Esophagus squamous epithelium (tissue), 5 donors: Measurements from ENCODE around the gene FOXK1. TPM values are rescaled to one million over a fixed set of nuclear protein-coding genes. Genes with fewer than 3 reads are reported as not detected.

Source experiments
- DNase-seq: peaks from one replicate; lab custom pipeline; 2025; lab: John Stamatoyannopoulos, UW
- H3K27ac ChIP-seq, 4 donors: fragments of 200-600 bp; sonication (generic); one replicate each; pipeline ENCODE4 v1.5.1; 2016 to 2019; ENCODE audit warnings: mild to moderate bottlenecking in 1 of 4
- H3K27me3 ChIP-seq, 4 donors: fragments of 200-600 bp; sonication (generic); 1 replicate in 3 of 4; 2 replicates in 1 of 4; pipeline versions ENCODE4 v1.5.1 to v1.6.0; 2017 to 2021; ENCODE audit warnings: antibody characterized with exemption in 1 of 4
- H3K36me3 ChIP-seq, 3 donors: fragments of 200-600 bp; sonication (generic); one replicate each; pipeline ENCODE4 v1.5.1; 2016 to 2019
- H3K4me1 ChIP-seq, 3 donors: fragments of 200-600 bp; sonication (generic); one replicate each; pipeline ENCODE4 v1.5.1; 2017 to 2019
- H3K4me3 ChIP-seq, 4 donors: fragments of 200-600 bp; sonication (generic); 1 replicate in 3 of 4; 2 replicates in 1 of 4; pipeline ENCODE4 v1.5.1; 2016 to 2019; ENCODE audit warnings: mild to moderate bottlenecking in 2 of 4, moderate library complexity in 1 of 4
- H3K9me3 ChIP-seq, 3 donors: fragments of 200-600 bp; sonication (generic); one replicate each; pipeline ENCODE4 v1.5.1; 2016 to 2019
- CTCF ChIP-seq, 6 experiments: fragments of 450-650 bp in 4 of 6; fragments of 200-600 bp in 2 of 6; sonication (generic) in 2 of 6; IDR thresholded peaks; one replicate each; pipeline ENCODE4 v1.5.1; 2016 to 2019; ENCODE audit warnings: antibody characterized with exemption in 6 of 6, mild to moderate bottlenecking in 4 of 6, moderate library complexity in 4 of 6
- POLR2A ChIP-seq, 4 donors: fragments of 450-650 bp; IDR thresholded peaks; one replicate each; pipeline ENCODE4 v1.6.1; 2017; ENCODE audit warnings: antibody characterized with exemption in 4 of 4, mild to moderate bottlenecking in 4 of 4, moderate library complexity in 3 of 4
- WGBS, 2 donors: methylation state at CpG; one replicate each; pipeline ENCODE4 v1.1.5; 2018; 5-methylcytosine and 5-hydroxymethylcytosine counted together
- intact Hi-C: fragments of 100-400 bp; cut with DNase I; formaldehyde crosslinking; loops from one replicate; pipeline ENCODE4 v1.15.0; 2022
- total RNA-seq, 4 donors: library from RNA; depleted of rRNA; stranded (reverse); fragments of >200 nt; gene quantifications; one replicate each; pipeline ENCODE4 v1.1.0, GENCODE V29; 2016
- donor health status: DM: yes; HTN: yes; CAD: no.

The FOXK1 gene
- total RNA-seq, 4 donors from 2014 or later = 11.9 to 25.7 (median 15.9) TPM

- H3K27me3 ChIP-seq = no peaks in the 10 kb centered on the region
- peaks cover 0 to 12% (median 0%) of the 10 kb centered on the region in 3 donors for H3K36me3 ChIP-seq
- peak overlapping the region in 3 of 4 donors; percentile 3 to 70 (median 62) for H3K27ac ChIP-seq
- TF ChIP-seq CTCF (IDR thresholded peaks at IDR 0.05) (no peak), POLR2A (IDR thresholded peaks at IDR 0.05) (no peak)
- 68 to 70% methylated on average over 19 to 20 of the region's 21 CpGs for WGBS, 2 donors
- intact Hi-C loops = no loop called here
- H3K9me3 ChIP-seq = no peaks in the 10 kb centered on the region
- DNase-seq = no peak
- H3K4me1 ChIP-seq = peaks cover 0 to 61% (median 26%) of the 10 kb centered on the region in 3 donors
- H3K4me3 ChIP-seq = peak overlapping the region in 1 of 4 donors; percentile 24
Measured at GRCh38 chr7:4706384-4707216, 24.5 kb downstream of the FOXK1 start.

DNA sequence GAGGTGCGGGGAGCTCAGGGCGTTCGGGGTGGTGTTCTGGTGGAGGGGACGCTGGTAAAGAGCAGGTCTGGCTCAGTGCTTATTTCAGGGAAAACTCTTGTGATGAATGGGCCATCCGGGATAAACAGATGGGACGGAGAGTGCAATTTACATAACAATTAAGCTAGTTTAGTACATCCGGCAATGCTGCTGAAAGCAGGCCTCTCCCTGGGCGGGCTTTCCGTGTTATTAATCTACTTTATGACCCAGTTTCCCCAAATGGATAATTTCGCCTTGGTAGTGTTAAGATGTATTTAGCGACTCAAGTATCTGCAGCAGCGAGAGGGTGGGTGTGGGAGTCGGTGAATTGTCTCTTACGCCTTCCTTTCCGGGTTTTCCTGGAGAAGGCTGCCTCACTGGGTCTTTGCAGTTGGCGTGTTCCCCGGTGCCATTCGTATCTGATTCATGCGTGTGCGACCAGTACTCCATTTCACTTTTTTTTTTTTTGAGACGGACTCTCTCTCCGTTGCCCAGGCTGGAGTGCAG, 25.2 kb downstream of the FOXK1 start:
- peaks cover 0 to 19% (median 0%) of the 10 kb centered on the region in 3 donors for H3K36me3 ChIP-seq
- H3K9me3 ChIP-seq = no peaks in the 10 kb centered on the region
- DNase-seq = no peak
- H3K27me3 ChIP-seq = no peaks in the 10 kb centered on the region
- TF ChIP-seq CTCF (IDR thresholded peaks at IDR 0.05) (no peak), POLR2A (IDR thresholded peaks at IDR 0.05) (no peak)
- H3K27ac ChIP-seq = peak overlapping the region in 3 of 4 donors; percentile 3 to 70 (median 62)
- intact Hi-C loops = no loop called here
- 76 to 82% methylated on average over 19 to 22 of the region's 22 CpGs for WGBS, 2 donors
- H3K4me3 ChIP-seq = peak overlapping the region in 1 of 4 donors; percentile 24
- H3K4me1 ChIP-seq = peaks cover under 1 to 68% (median 27%) of the 10 kb centered on the region in 3 donors

GRCh38 chr7:4707980-4708411, 25.9 kb downstream of the FOXK1 start:
- intact Hi-C loops = no loop called here
- peaks cover 7 to 68% (median 33%) of the 10 kb centered on the region in 3 donors for H3K4me1 ChIP-seq

GRCh38 chr7:4709187-4709586, 27.1 kb downstream of the FOXK1 start:
- intact Hi-C loops = no loop called here

More at GRCh38 chr7:4707980-4708411, 25.9 kb downstream of the FOXK1 start:
- peaks cover 0 to 20% (median 0%) of the 10 kb centered on the region in 3 donors for H3K36me3 ChIP-seq
- peak overlapping the region in 3 of 4 donors; percentile 3 to 62 (median 9) for H3K27ac ChIP-seq
- no peaks in the 10 kb centered on the region for H3K9me3 ChIP-seq
- no peak for DNase-seq
- no peak overlapping the region for H3K4me3 ChIP-seq
- H3K27me3 ChIP-seq = no peaks in the 10 kb centered on the region
- WGBS, 2 donors = 61 to 74% methylated on average over 3 to 10 of the region's 12 CpGs
- TF ChIP-seq POLR2A (IDR thresholded peaks at IDR 0.05) (no peak), CTCF (IDR thresholded peaks at IDR 0.05) (no peak)

More at GRCh38 chr7:4709187-4709586, 27.1 kb downstream of the FOXK1 start:
- 90% methylated on average over 15 of the region's 22 CpGs for WGBS, 2 donors
- H3K36me3 ChIP-seq = peaks cover 0 to 20% (median 0%) of the 10 kb centered on the region in 3 donors
- H3K27me3 ChIP-seq = no peaks in the 10 kb centered on the region
- no peaks in the 10 kb centered on the region for H3K9me3 ChIP-seq
- H3K4me3 ChIP-seq = no peak overlapping the region
- H3K4me1 ChIP-seq = peaks cover 8 to 73% (median 32%) of the 10 kb centered on the region in 3 donors
- TF ChIP-seq POLR2A (IDR thresholded peaks at IDR 0.05) = no peak
- TF ChIP-seq CTCF (IDR thresholded peaks at IDR 0.05) = no peak
- DNase-seq = no peak
- H3K27ac ChIP-seq = no peak overlapping the region
